Measurements from ENCODE around the gene HOXB4. TPM values are rescaled to one million over a fixed set of nuclear protein-coding genes. Genes with fewer than 3 reads are reported as not detected.
A peak's percentile ranks its signal among the peaks of the same experiment; 100 is the strongest.

The HOXB4 gene
- total and polyA plus RNA-seq, 2 of the 4 experiments (the other 2 are of a cell fraction): 2.0 to 8.5 TPM

DNA sequence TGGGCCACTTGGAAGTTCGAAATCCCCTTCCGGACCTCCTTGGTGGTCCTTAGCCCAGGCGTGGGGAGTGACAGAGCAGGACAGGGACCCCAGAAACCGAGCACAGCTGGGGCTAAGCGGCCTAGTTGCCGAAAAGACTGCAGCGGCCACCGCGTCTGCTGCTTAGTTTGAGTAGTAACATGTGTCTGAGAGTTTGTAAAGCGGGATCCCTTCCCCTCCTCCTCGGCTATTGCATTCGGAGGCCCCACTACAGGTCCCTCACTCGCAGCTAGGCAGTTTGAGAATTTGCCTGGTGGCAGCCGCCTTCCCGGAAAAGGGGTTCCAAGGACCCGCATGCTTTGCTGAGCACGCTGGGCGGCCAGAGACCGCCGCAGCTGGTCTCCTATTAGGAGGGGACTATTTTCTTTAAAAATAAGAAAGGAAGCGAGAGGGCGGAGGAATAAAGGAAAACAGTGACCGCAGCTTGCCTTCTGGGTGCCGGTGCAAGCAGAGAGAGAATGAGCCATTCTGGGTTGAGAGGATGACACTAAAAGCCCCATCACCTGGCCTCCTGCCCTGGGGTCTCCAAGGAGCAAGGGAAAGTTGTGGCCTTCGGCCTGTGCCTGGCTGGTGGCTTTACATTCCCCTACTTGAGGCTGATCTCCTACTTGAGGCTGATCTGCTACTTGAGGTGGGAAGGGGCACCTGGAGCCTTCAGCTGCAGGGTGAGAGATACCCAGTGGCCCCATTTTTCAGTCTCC, 16.6 kb upstream of the HOXB4 start:
- Histone ChIP-seq H2BK120ac (ENCODE audit: low read depth, low read length) (peak overlapping the region; percentile 79), H3K23ac (ENCODE audit: low read depth, low read length) (peak overlapping the region; percentile 98), H3K4me2 (ENCODE audit: low read depth, low read length) (peak overlapping the region; percentile 83), H3K27ac (ENCODE audit: insufficient read depth, low read length) (peak overlapping the region; percentile 96), H3K79me1 (ENCODE audit: low read depth in 1 of 2, low read length in 2 of 2) (peaks cover 14 to 16% of the 10 kb centered on the region in 2 experiments; a peak in 3 of 4 replicates), H4K5ac (ENCODE audit: low read depth, low read length) (peak overlapping the region; percentile 78), H2BK15ac (ENCODE audit: low read depth, low read length) (peak overlapping the region; percentile 36; the same call in 1 of the 3 replicates), H3K9me3 (ENCODE audit: control insufficient read depth, insufficient read depth, low read length) (no peaks in the 10 kb centered on the region), H3K4me1 (ENCODE audit: control insufficient read depth, insufficient read depth, low read length) (peaks cover 12% of the 10 kb centered on the region), H3K9me1 (ENCODE audit: insufficient read depth, low read length) (0 out of 2 replicates have a peak, but pooled peaks cover 2% of the 10 kb centered on the region), H3K4me3 (ENCODE audit: insufficient read depth, low read depth, low read length) (peak overlapping the region; percentile 27), H3K9ac (ENCODE audit: low read depth, low read length) (peak overlapping the region; percentile 82), H3K56ac (ENCODE audit: extremely low read depth, insufficient read depth, low read length) (peak overlapping the region; percentile 96), H3K18ac (ENCODE audit: low read depth, low read length) (peak overlapping the region; percentile 58), H2AK9ac (replicated peaks; ENCODE audit: low read depth, low read length, poor library complexity) (peak overlapping the region; percentile 38), H4K91ac (ENCODE audit: insufficient read depth, low read depth, low read length) (peak overlapping the region; percentile 93), H2BK20ac (ENCODE audit: low read depth, low read length) (peak overlapping the region; percentile 53), H2AK5ac (ENCODE audit: low read depth, low read length) (peak overlapping the region; percentile 63), H3K27me3 (ENCODE audit: control insufficient read depth, insufficient read depth, low read length) (no peaks in the 10 kb centered on the region), H4K20me1 (ENCODE audit: insufficient read depth, low read length) (peaks cover 7% of the 10 kb centered on the region; the same call in 1 of the 2 replicates), H3K36me3 (ENCODE audit: control insufficient read depth, insufficient read depth, low read length) (peaks cover 14% of the 10 kb centered on the region; the same call in 1 of the 2 replicates), H2AFZ (replicated peaks; ENCODE audit: low read length, poor library complexity) (peak overlapping the region; percentile 78), H2BK5ac (ENCODE audit: low read depth, low read length, poor library complexity, severe bottlenecking) (peak overlapping the region; percentile 95), H3K4ac (ENCODE audit: low read depth, low read length) (peak overlapping the region; percentile 91), H3K14ac (replicated peaks; ENCODE audit: low read depth, low read length) (peak overlapping the region; percentile 69), H4K8ac (ENCODE audit: low read depth in 2 of 2, low read length in 2 of 2) (peak overlapping the region; percentile 81 to 90)
- intact Hi-C loops (cut with micrococcal nuclease) (no loop called here), dilution Hi-C loops (cut with HindIII; ENCODE audit: low sequenced_read_pairs, unreplicated experiment) (no loop called here), in situ Hi-C loops (cut with MboI; ENCODE audit: low sequenced_read_pairs) (loop anchor here (5.0 to 10.0 kb wide), 2 partner anchors 257 to 570 kb away; no protein-coding TSS in a partner anchor)
- DNase-seq (peak; percentile 63), ATAC-seq (ENCODE audit: low read depth) (no peak)
- ChIA-PET POLR2A (ENCODE audit: unreplicated experiment) (interaction anchor here (0.6 to 3.1 kb wide), 6 partner anchors 15 to 259 kb away, joined by 3 to 25 read pairs (median 8); no protein-coding TSS in a partner anchor), CTCF (interaction anchor here (0.5 to 0.6 kb wide), 2 partner anchors 15 to 38 kb away, joined by 4 read pairs; no protein-coding TSS in a partner anchor)
- BruUV-seq (replicated peaks): no TSS peak
- TF ChIP-seq, protein P1, sequence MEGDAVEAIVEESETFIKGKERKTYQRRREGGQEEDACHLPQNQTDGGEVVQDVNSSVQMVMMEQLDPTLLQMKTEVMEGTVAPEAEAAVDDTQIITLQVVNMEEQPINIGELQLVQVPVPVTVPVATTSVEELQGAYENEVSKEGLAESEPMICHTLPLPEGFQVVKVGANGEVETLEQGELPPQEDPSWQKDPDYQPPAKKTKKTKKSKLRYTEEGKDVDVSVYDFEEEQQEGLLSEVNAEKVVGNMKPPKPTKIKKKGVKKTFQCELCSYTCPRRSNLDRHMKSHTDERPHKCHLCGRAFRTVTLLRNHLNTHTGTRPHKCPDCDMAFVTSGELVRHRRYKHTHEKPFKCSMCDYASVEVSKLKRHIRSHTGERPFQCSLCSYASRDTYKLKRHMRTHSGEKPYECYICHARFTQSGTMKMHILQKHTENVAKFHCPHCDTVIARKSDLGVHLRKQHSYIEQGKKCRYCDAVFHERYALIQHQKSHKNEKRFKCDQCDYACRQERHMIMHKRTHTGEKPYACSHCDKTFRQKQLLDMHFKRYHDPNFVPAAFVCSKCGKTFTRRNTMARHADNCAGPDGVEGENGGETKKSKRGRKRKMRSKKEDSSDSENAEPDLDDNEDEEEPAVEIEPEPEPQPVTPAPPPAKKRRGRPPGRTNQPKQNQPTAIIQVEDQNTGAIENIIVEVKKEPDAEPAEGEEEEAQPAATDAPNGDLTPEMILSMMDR (conservative IDR thresholded peaks at IDR 0.05; ENCODE audit: low read depth, low read length): no peak
- TF ChIP-seq MAZ (IDR thresholded peaks at IDR 0.05; ENCODE audit: borderline replicate concordance, low read depth, low read length) (no peak), CEBPB (IDR thresholded peaks at IDR 0.05; ENCODE audit: low read depth, low read length) (no peak), RAD21 (IDR thresholded peaks at IDR 0.05; ENCODE audit: low read length) (no peak), RFX5 (IDR thresholded peaks at IDR 0.05; ENCODE audit: low read depth, low read length) (no peak), MAFK (IDR thresholded peaks at IDR 0.05; ENCODE audit: low read depth, low read length) (no peak), BHLHE40 (IDR thresholded peaks at IDR 0.05; ENCODE audit: low read depth, low read length) (no peak), NFE2L2 (IDR thresholded peaks at IDR 0.05; ENCODE audit: low read depth, low read length) (no peak), MXI1 (IDR thresholded peaks at IDR 0.05; ENCODE audit: borderline replicate concordance, low read depth, low read length) (no peak)
- TF ChIP-seq, protein P2, sequence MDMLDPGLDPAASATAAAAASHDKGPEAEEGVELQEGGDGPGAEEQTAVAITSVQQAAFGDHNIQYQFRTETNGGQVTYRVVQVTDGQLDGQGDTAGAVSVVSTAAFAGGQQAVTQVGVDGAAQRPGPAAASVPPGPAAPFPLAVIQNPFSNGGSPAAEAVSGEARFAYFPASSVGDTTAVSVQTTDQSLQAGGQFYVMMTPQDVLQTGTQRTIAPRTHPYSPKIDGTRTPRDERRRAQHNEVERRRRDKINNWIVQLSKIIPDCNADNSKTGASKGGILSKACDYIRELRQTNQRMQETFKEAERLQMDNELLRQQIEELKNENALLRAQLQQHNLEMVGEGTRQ (IDR thresholded peaks at IDR 0.05; ENCODE audit: low read depth, low read length): no peak
- TF ChIP-seq, protein P3, sequence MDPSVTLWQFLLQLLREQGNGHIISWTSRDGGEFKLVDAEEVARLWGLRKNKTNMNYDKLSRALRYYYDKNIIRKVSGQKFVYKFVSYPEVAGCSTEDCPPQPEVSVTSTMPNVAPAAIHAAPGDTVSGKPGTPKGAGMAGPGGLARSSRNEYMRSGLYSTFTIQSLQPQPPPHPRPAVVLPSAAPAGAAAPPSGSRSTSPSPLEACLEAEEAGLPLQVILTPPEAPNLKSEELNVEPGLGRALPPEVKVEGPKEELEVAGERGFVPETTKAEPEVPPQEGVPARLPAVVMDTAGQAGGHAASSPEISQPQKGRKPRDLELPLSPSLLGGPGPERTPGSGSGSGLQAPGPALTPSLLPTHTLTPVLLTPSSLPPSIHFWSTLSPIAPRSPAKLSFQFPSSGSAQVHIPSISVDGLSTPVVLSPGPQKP (IDR thresholded peaks at IDR 0.05; ENCODE audit: borderline replicate concordance, low read depth, low read length): no peak
- WGBS, 2 experiments (ENCODE audit: extremely low coverage in 2 of 2, insufficient read length in 1 of 2): 0% methylated on average over 4 of the region's 25 CpGs; no CpG with 5 or more reads in 1 of the 2 experiments
